Measurements from ENCODE around the gene SNX6. TPM values are rescaled to one million over a fixed set of nuclear protein-coding genes. Genes with fewer than 3 reads are reported as not detected.

Gene SNX6
- total and polyA plus RNA-seq, 10 of the 15 experiments (the other 5 are each of a cell fraction or from before 2014, with no cell fraction given), result 34.4 to 107 (median 71.7) TPM

Small RNAs within 50 kb of the gene (small RNA-seq; reads per million reads assigned to genes)
- gene RNU1-27P (not detected), gene RNU1-28P (not detected), gene RNU6-1261P (not detected)

Other genes starting within 250 kb of the SNX6 start
- gene SPTSSA, start 167.9 kb downstream of the SNX6 start, total RNA-seq (2014; rRNA removed), result 9.3 and 11.1 TPM in 2 replicates
- 19.6 and 21.0 TPM in 2 replicates for gene SPTSSA, start 167.9 kb downstream of the SNX6 start, total RNA-seq (2014; rRNA removed; fragmentation: Illumina TruSeq; extraction: Trizol)
- 14.9 and 16.7 TPM in 2 replicates for gene SPTSSA, start 167.9 kb downstream of the SNX6 start, total RNA-seq (2021)
- 37.7 and 49.3 TPM in 2 replicates for gene SPTSSA, start 167.9 kb downstream of the SNX6 start, polyA plus RNA-seq (2011; rRNA removed)
- gene SPTSSA, start 167.9 kb downstream of the SNX6 start, polyA plus RNA-seq (2014; fragmentation: Illumina TruSeq; extraction: Trizol), result 33.1 and 42.2 TPM in 2 replicates
- gene SPTSSA, start 167.9 kb downstream of the SNX6 start, polyA plus RNA-seq (2014; fragmentation: Nextera tagmentation; extraction: Ambion mirVana), result 10 to 100 TPM; 16.4 to 22.9 TPM
- gene SPTSSA, start 167.9 kb downstream of the SNX6 start, polyA plus RNA-seq (2014; rRNA removed), result 15.8 and 20.8 TPM in 2 replicates
- 10 to 100 TPM; 21.1 to 26.0 TPM for gene SPTSSA, start 167.9 kb downstream of the SNX6 start, polyA plus RNA-seq (2016; fragmentation: Nextera tagmentation; extraction: Ambion mirVana)
- 29.5 and 39.5 TPM in 2 replicates for gene EAPP, start 90.4 kb downstream of the SNX6 start, total RNA-seq (2014; rRNA removed)
- 39.2 and 44.5 TPM in 2 replicates for gene EAPP, start 90.4 kb downstream of the SNX6 start, total RNA-seq (2014; rRNA removed; fragmentation: Illumina TruSeq; extraction: Trizol)
- 23.5 and 25.0 TPM in 2 replicates for gene EAPP, start 90.4 kb downstream of the SNX6 start, total RNA-seq (2021)
- gene EAPP, start 90.4 kb downstream of the SNX6 start, polyA plus RNA-seq (2011; rRNA removed), result 43.5 and 58.0 TPM in 2 replicates
- gene EAPP, start 90.4 kb downstream of the SNX6 start, polyA plus RNA-seq (2014; fragmentation: Illumina TruSeq; extraction: Trizol), result 48.9 and 58.2 TPM in 2 replicates
- 10 to 100 TPM; 84.9 to 94.6 TPM for gene EAPP, start 90.4 kb downstream of the SNX6 start, polyA plus RNA-seq (2014; fragmentation: Nextera tagmentation; extraction: Ambion mirVana)
- 31.4 and 32.0 TPM in 2 replicates for gene EAPP, start 90.4 kb downstream of the SNX6 start, polyA plus RNA-seq (2014; rRNA removed)
- gene EAPP, start 90.4 kb downstream of the SNX6 start, polyA plus RNA-seq (2016; fragmentation: Nextera tagmentation; extraction: Ambion mirVana), result 10 to 100 TPM; 45.0 to 49.3 TPM
- gene CFL2, start 84.4 kb upstream of the SNX6 start, total RNA-seq (2014; rRNA removed), result 4.7 and 5.6 TPM in 2 replicates
- 5.1 and 5.3 TPM in 2 replicates for gene CFL2, start 84.4 kb upstream of the SNX6 start, total RNA-seq (2014; rRNA removed; fragmentation: Illumina TruSeq; extraction: Trizol)
- gene CFL2, start 84.4 kb upstream of the SNX6 start, total RNA-seq (2021), result 8.1 and 10.4 TPM in 2 replicates
- 8.9 and 15.0 TPM in 2 replicates for gene CFL2, start 84.4 kb upstream of the SNX6 start, polyA plus RNA-seq (2011; rRNA removed)
- 13.2 and 13.6 TPM in 2 replicates for gene CFL2, start 84.4 kb upstream of the SNX6 start, polyA plus RNA-seq (2014; fragmentation: Illumina TruSeq; extraction: Trizol)
- 1 to 10 TPM; 6.8 to 7.6 TPM for gene CFL2, start 84.4 kb upstream of the SNX6 start, polyA plus RNA-seq (2014; fragmentation: Nextera tagmentation; extraction: Ambion mirVana)
- 8.0 and 10.2 TPM in 2 replicates for gene CFL2, start 84.4 kb upstream of the SNX6 start, polyA plus RNA-seq (2014; rRNA removed)
- gene CFL2, start 84.4 kb upstream of the SNX6 start, polyA plus RNA-seq (2016; fragmentation: Nextera tagmentation; extraction: Ambion mirVana), result 10 to 100 TPM; 12.3 to 13.4 TPM
- gene BAZ1A, start 245.2 kb upstream of the SNX6 start, total RNA-seq (2014; rRNA removed), result 61.6 and 67.1 TPM in 2 replicates
- 89.9 and 96.5 TPM in 2 replicates for gene BAZ1A, start 245.2 kb upstream of the SNX6 start, total RNA-seq (2014; rRNA removed; fragmentation: Illumina TruSeq; extraction: Trizol)
- gene BAZ1A, start 245.2 kb upstream of the SNX6 start, total RNA-seq (2021), result 46.9 and 48.0 TPM in 2 replicates
- gene BAZ1A, start 245.2 kb upstream of the SNX6 start, polyA plus RNA-seq (2011; rRNA removed), result 53.5 and 80.6 TPM in 2 replicates
- 76.7 and 125 TPM in 2 replicates for gene BAZ1A, start 245.2 kb upstream of the SNX6 start, polyA plus RNA-seq (2014; fragmentation: Illumina TruSeq; extraction: Trizol)
- 10 to 100 TPM; 38.5 to 39.9 TPM for gene BAZ1A, start 245.2 kb upstream of the SNX6 start, polyA plus RNA-seq (2014; fragmentation: Nextera tagmentation; extraction: Ambion mirVana)
- gene BAZ1A, start 245.2 kb upstream of the SNX6 start, polyA plus RNA-seq (2014; rRNA removed), result 44.4 and 57.3 TPM in 2 replicates
- 10 to 100 TPM; 34.3 to 38.8 TPM for gene BAZ1A, start 245.2 kb upstream of the SNX6 start, polyA plus RNA-seq (2016; fragmentation: Nextera tagmentation; extraction: Ambion mirVana)